NCI-H2029 treated with DMSO at 0.1 percent for 48 hours (cell line): ENCODE results near the gene ANKRD33B.
A peak's percentile ranks its signal among the peaks of the same experiment; 100 is the strongest.

Experiments
- DNase-seq: peaks from one replicate; lab custom pipeline; 2025; lab: John Stamatoyannopoulos, UW

ANKRD33B gene

DNA sequence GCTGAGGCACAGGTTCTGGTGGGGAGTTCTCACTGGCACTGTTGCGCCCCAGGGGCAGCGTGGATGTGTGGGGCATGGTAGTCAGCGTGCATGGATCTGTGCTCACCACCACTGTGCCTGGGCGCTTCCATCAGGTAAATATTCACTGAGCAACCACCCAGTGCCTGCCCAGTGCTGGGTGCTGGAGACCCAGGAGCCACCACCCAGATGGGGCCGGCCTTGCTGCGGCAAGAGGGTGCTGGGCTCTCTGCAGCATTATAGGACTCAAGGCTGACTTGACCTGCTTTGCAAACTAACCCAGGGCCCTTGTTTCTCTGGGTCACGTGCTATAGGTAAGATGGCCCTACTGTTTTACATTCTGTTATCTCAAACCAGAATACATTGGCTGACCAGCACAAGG lies 136.6 kb downstream of the ANKRD33B start:
- no peak for DNase-seq

DNA sequence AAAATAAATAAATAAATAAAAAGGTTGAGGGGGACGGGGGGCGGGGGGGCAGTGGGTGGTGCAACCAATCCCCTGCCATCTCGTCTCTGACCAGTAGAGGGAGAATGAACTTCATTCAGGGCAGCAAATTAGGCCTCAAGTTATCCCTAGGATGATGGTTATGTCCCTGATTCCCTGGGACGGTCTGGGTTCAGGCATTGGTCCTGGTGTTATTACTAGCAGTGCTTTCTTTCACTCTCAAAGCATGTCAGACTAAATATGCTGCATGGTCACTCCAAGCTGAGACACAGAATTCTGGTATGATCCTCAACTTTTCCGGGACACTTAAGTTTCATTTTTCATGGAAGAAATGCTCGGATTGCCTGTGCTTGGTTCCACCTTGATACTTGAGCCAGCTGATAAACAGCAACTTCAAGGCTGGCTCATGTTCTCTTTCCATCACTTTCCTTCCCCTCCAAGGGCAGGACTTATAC lies 137.7 kb downstream of the ANKRD33B start:
- DNase-seq, result peak; percentile 10

DNA sequence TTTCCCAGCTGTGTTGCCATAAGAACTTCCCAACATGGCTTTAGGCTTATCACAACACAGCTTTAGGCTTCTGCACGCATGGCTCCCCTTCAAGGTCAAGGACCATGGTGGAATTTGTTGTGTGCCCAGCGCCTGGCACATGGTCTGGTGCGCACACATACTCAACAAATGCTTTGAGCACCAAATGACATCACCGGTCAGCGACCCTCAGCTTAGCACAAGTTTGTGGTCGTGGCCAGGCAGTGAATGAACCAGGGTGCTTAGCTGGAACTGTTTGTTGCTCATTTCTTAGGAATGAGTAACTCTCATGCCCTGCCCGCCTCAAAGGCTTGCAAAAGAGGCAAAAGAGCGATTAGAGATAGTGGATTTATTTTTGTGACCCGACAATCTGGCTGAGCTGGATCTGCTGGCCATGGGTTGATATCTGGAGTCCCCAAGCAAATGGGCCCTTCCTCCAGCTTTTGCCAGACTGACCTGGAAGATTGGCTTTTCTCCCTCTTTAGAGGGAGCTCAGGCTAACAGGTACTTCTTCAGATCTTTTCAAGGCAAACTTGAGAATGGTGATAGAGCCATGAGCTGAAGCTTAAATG lies 138.3 kb downstream of the ANKRD33B start:
- no peak for DNase-seq

DNA sequence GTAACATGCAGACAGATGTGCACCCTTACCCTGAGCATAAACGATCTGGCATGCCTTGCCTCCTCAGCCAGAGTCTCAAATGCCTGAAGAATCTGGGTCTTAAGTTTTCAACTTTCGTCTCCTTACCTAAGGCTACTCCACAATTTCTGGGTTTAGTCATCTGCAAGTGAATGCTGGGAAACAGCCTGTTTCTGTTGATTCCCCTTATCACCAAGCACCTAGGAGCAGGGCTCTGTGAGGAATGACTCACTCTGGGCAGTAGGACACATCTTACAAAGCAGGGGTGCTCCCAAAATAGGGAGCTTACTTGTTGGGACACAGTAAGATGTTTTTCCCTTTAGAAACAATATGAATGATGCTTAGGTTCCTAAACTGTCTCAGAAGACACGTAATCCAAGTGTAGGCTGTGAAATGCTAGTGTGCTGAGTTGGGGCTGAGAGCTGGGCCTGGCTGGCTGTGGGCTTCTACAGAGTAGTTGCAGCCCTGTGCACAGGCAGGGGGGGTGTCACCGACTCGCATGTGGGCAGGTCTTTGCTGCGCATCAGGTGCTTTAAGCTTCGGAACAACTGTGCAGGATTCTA lies 139.1 kb downstream of the ANKRD33B start:
- DNase-seq, result no peak

DNA sequence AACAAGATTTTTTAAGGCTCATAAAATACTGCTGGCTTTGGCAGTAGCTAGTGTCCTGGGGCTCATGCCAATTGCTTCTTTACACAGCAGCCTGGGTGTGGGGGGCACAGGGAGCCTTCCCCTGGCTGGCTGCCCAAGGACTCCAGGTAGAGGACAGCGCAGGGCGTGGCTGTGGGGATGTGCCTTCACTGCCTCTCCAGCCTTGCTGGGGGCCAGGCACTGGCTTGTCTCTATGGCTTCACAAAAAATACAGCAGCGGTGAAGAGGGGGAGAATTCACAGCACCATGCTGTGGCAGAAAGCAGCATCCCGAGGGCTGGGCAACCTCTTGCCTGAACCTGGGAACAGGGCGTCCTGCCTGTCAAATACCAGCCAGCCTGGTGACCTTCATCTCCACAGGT lies 139.8 kb downstream of the ANKRD33B start:
- DNase-seq, result peak; percentile 58

DNA sequence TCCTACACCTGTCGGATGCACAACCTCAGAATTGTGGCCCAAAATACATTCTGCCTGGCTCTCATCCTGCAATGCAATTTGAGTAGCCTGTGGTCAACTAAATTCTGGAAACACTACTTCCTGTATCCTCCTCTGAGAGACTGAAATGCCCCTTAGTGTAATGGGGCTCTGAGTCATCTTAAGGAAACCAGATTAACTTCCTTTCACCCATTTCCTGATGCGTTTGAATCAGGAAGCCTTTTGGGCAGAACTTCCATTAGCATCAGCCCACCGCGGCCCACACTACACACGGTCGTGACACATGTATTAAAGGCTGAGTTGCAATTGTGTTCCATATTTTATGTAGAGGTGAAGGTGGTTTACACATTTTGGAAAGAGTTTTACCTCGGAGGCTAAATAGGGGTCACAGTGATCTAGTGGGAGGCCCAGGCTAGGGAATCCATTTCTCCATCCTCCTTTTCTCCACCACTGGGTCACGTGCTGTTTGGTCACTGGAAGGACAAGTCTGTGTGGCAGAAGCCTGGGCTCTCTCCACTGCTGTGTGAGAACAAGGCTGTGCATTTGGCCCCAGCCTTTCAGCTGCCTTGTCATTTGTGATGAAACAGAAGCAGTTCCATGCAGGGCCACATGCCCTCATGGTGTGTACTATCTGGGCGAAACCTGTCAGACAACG lies 141.2 kb downstream of the ANKRD33B start:
- peak; percentile 9 for DNase-seq

DNA sequence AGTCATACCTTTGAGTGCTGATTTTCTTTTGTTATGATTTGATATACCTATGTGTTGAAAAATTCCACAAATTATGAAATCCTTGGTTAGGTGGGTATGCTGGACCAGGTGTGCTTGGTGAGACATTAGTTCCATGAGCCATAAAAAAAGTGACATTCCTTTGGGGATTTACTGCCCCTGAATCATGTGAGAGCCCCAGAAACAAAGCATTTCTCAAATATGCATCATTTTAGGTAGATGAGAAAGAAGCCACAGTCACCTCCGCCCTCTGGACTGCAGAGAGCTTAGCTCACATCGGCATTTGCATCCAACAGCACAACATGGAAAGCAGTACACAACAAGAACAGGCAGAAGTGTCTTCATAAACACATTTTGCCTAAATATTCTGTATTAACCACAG lies 141.9 kb downstream of the ANKRD33B start:
- DNase-seq, result no peak

DNA sequence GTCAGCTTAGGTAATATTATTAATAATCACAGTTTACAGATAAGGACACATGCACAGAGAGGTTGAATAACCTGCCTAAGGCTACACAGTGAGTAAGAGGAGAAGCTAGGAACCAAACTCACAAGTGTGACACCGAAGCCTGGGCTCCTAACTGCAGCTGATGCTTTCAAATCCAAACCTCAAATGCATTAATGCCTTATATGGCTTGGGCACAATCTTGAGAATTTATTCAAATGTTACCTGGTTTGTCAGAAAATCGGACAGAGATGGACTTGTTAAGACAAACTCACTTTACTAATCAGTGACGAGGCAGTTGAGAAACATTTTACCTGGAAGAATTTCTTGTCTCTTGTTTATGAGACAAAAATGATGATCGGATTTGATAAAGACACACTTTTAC lies 142.5 kb downstream of the ANKRD33B start:
- no peak for DNase-seq
